ENCODE measurements around the gene DCDC2B.

DCDC2B gene

DNA sequence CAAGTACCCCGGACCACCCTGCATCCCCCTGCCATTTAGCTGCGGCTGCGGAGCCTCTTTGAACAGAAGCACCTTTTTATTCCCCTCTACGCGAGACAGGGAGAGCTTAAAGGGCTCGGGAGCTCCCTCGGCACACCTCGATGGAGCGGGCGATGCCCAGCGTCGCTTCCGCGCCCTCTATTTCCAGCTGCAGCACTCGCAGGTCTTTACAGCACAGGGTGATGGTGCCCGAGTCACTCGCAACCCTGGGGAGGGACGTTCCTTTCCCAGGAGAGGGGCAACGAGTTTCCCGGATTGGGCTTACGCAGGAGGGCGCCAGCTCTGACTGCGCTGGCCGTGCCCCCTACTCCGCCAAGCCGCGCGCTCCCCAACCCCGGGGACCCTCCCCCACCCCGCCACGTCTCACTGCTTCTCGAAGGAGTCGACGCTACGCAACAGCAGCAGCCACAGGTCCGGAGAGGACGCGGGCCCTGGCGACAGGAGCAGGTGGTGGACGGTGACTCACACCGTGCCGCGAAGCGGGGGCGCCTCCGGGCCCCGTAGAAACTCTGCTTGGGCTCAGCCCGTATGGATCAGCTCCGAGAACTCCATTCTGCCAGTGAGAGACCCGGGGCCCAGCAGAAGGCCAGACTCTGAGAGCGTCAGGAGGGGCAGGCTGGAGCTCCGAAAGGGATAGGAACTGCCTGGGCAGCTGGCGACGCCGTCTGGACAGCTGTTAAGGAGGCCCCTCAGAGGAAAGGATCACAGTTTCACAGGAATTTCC, 32.3 kb downstream of the DCDC2B start:
- no peak for TF ChIP-seq EZH2phosphoT487 (IDR thresholded peaks at IDR 0.05; ENCODE audit: borderline replicate concordance, low read length)
- TF ChIP-seq, protein P1, sequence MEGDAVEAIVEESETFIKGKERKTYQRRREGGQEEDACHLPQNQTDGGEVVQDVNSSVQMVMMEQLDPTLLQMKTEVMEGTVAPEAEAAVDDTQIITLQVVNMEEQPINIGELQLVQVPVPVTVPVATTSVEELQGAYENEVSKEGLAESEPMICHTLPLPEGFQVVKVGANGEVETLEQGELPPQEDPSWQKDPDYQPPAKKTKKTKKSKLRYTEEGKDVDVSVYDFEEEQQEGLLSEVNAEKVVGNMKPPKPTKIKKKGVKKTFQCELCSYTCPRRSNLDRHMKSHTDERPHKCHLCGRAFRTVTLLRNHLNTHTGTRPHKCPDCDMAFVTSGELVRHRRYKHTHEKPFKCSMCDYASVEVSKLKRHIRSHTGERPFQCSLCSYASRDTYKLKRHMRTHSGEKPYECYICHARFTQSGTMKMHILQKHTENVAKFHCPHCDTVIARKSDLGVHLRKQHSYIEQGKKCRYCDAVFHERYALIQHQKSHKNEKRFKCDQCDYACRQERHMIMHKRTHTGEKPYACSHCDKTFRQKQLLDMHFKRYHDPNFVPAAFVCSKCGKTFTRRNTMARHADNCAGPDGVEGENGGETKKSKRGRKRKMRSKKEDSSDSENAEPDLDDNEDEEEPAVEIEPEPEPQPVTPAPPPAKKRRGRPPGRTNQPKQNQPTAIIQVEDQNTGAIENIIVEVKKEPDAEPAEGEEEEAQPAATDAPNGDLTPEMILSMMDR (IDR thresholded peaks at IDR 0.05; ENCODE audit: low read depth, low read length, poor library complexity, severe bottlenecking): peak; percentile 24
- Histone ChIP-seq H3K9me2 (replicated peaks; ENCODE audit: control insufficient read depth, low read length) (no peaks in the 10 kb centered on the region), H3K79me2 (ENCODE audit: control insufficient read depth, low read length) (no peaks in the 10 kb centered on the region), H3K27me3 (ENCODE audit: control insufficient read depth, low read length) (no peaks in the 10 kb centered on the region; the same call in 1 of the 2 replicates), H3K4me1 (ENCODE audit: control insufficient read depth, low read length) (peaks cover 34% of the 10 kb centered on the region), H3F3A (ENCODE audit: control insufficient read depth, insufficient read depth) (peaks cover 9% of the 10 kb centered on the region; the same call in 1 of the 2 replicates), H3K9me3 (ENCODE audit: control insufficient read depth, insufficient read depth, low read length) (no peaks in the 10 kb centered on the region), H3K36me3 (ENCODE audit: control insufficient read depth, low read length) (peaks cover under 1% of the 10 kb centered on the region; the same call in 1 of the 2 replicates), H4K20me1 (ENCODE audit: control insufficient read depth, insufficient read depth, low read depth, low read length) (no peaks in the 10 kb centered on the region), H3K4me3 (ENCODE audit: low read length) (peak overlapping the region; percentile 77), H3K4me2 (ENCODE audit: low read length) (peak overlapping the region; percentile 91), H3K27ac (ENCODE audit: low read depth, low read length) (no peak overlapping the region)

GRCh38 chr1:32242341-32242851, 33.5 kb downstream of the DCDC2B start:
- H3K9me3 ChIP-seq (ENCODE audit: control insufficient read depth, insufficient read depth, low read length): no peaks in the 10 kb centered on the region
- TF ChIP-seq, protein P1 (IDR thresholded peaks at IDR 0.05; ENCODE audit: low read depth, low read length, poor library complexity, severe bottlenecking): no peak
- no peak for TF ChIP-seq EZH2phosphoT487 (IDR thresholded peaks at IDR 0.05; ENCODE audit: borderline replicate concordance, low read length)
- no peaks in the 10 kb centered on the region for H3K79me2 ChIP-seq (ENCODE audit: control insufficient read depth, low read length)
- no peak overlapping the region for H3K4me2 ChIP-seq (ENCODE audit: low read length)
- H3K4me3 ChIP-seq (ENCODE audit: low read length): no peak overlapping the region
- H3K27me3 ChIP-seq (ENCODE audit: control insufficient read depth, low read length): no peaks in the 10 kb centered on the region; the same call in 1 of the 2 replicates
- no peak overlapping the region for H3K27ac ChIP-seq (ENCODE audit: low read depth, low read length)
- H3F3A ChIP-seq (ENCODE audit: control insufficient read depth, insufficient read depth): 0 out of 2 replicates have a peak, but pooled peaks cover 8% of the 10 kb centered on the region
- H3K36me3 ChIP-seq (ENCODE audit: control insufficient read depth, low read length): no peaks in the 10 kb centered on the region
- H3K4me1 ChIP-seq (ENCODE audit: control insufficient read depth, low read length): peaks cover 46% of the 10 kb centered on the region
- H4K20me1 ChIP-seq (ENCODE audit: control insufficient read depth, insufficient read depth, low read depth, low read length): no peaks in the 10 kb centered on the region
- no peaks in the 10 kb centered on the region for H3K9me2 ChIP-seq (replicated peaks; ENCODE audit: control insufficient read depth, low read length)

GRCh38 chr1:32246888-32247273, 38.0 kb downstream of the DCDC2B start, which contains the start of gene FAM167B:
Gene FAM167B, plus strand, starts transcription at chr1:32247222. Its CDS starts 200 bp downstream, at chr1:32247422.
- Histone ChIP-seq H4K20me1 (ENCODE audit: control insufficient read depth, insufficient read depth, low read depth, low read length) (no peaks in the 10 kb centered on the region), H3K27me3 (ENCODE audit: control insufficient read depth, low read length) (no peaks in the 10 kb centered on the region), H3K9me2 (replicated peaks; ENCODE audit: control insufficient read depth, low read length) (no peaks in the 10 kb centered on the region), H3K79me2 (ENCODE audit: control insufficient read depth, low read length) (peaks cover 5% of the 10 kb centered on the region), H3K4me1 (ENCODE audit: control insufficient read depth, low read length) (peaks cover 70% of the 10 kb centered on the region), H3F3A (ENCODE audit: control insufficient read depth, insufficient read depth) (peaks cover 38% of the 10 kb centered on the region), H3K4me3 (ENCODE audit: low read length) (peak within 1 kb of the TSS; percentile 46), H3K36me3 (ENCODE audit: control insufficient read depth, low read length) (peaks cover 6% of the 10 kb centered on the region), H3K27ac (ENCODE audit: low read depth, low read length) (peak within 1 kb of the TSS; percentile 100), H3K9me3 (ENCODE audit: control insufficient read depth, insufficient read depth, low read length) (no peaks in the 10 kb centered on the region), H3K4me2 (ENCODE audit: low read length) (peak within 1 kb of the TSS; percentile 89)
- no peak for TF ChIP-seq EZH2phosphoT487 (IDR thresholded peaks at IDR 0.05; ENCODE audit: borderline replicate concordance, low read length)
- TF ChIP-seq, protein P1 (IDR thresholded peaks at IDR 0.05; ENCODE audit: low read depth, low read length, poor library complexity, severe bottlenecking): no peak
